ENCODE data around the gene DLEU7. TPM values are rescaled to one million over a fixed set of nuclear protein-coding genes. Genes with fewer than 3 reads are reported as not detected.

Gene DLEU7
- total and polyA plus RNA-seq, 4 donors = 0.17 to 0.47 (median 0.24) TPM

Small RNA genes lying within 50 kb of the gene (small RNA-seq; reads per million reads assigned to genes)
- 0.20 reads per million for gene RNA5SP28

Other genes starting within 250 kb of the DLEU7 start
- 10 to 100 TPM; 10.7 to 44.1 TPM for gene RNASEH2B, start 66.1 kb upstream of the DLEU7 start, total RNA-seq
- gene RNASEH2B, start 66.1 kb upstream of the DLEU7 start, polyA plus RNA-seq = 1 to 10 TPM; 7.8 TPM